ENCODE measurements around the gene ADAMTS17. TPM values are rescaled to one million over a fixed set of nuclear protein-coding genes. Genes with fewer than 3 reads are reported as not detected.

The ADAMTS17 gene
- total RNA-seq, 1 experiment from 2014 or later: 0.32 TPM

- no peak overlapping the region for H3K4me3 ChIP-seq
- H3K36me3 ChIP-seq: no peaks in the 10 kb centered on the region
- no peaks in the 10 kb centered on the region for H3K4me1 ChIP-seq (replicated peaks)
- H3K27ac ChIP-seq: no peak overlapping the region
- H3K9me3 ChIP-seq (replicated peaks): no peaks in the 10 kb centered on the region
- H3K27me3 ChIP-seq (replicated peaks): no peaks in the 10 kb centered on the region; the same call in 1 of the 2 replicates
- DNase-seq (ENCODE audit: low read depth in 1 of 2, low spot score in 2 of 2): no peak
Measured at GRCh38 chr15:100234158-100235029, 107.4 kb downstream of the ADAMTS17 start.

- Histone ChIP-seq H3K27me3 (replicated peaks) (no peaks in the 10 kb centered on the region), H3K4me3 (no peak overlapping the region), H3K9me3 (replicated peaks) (no peaks in the 10 kb centered on the region), H3K4me1 (replicated peaks) (no peaks in the 10 kb centered on the region), H3K27ac (no peak overlapping the region), H3K36me3 (no peaks in the 10 kb centered on the region)
- no peak for DNase-seq (ENCODE audit: low read depth in 1 of 2, low spot score in 2 of 2)
Measured at GRCh38 chr15:100230784-100231183, 111.0 kb downstream of the ADAMTS17 start.

GRCh38 chr15:100229181-100230163, 112.3 kb downstream of the ADAMTS17 start:
- Histone ChIP-seq H3K36me3 (no peaks in the 10 kb centered on the region), H3K4me1 (replicated peaks) (no peaks in the 10 kb centered on the region), H3K27ac (no peak overlapping the region), H3K27me3 (replicated peaks) (no peaks in the 10 kb centered on the region), H3K9me3 (replicated peaks) (no peaks in the 10 kb centered on the region), H3K4me3 (no peak overlapping the region)
- no peak for DNase-seq (ENCODE audit: low read depth in 1 of 2, low spot score in 2 of 2)

GRCh38 chr15:100227781-100228180, 114.0 kb downstream of the ADAMTS17 start:
- no peaks in the 10 kb centered on the region for H3K9me3 ChIP-seq (replicated peaks)
- no peaks in the 10 kb centered on the region for H3K4me1 ChIP-seq (replicated peaks)
- H3K27me3 ChIP-seq (replicated peaks): no peaks in the 10 kb centered on the region
- no peak overlapping the region for H3K4me3 ChIP-seq
- no peak overlapping the region for H3K27ac ChIP-seq
- DNase-seq (ENCODE audit: low read depth in 1 of 2, low spot score in 2 of 2): no peak
- H3K36me3 ChIP-seq: no peaks in the 10 kb centered on the region

GRCh38 chr15:100226107-100226506, 115.7 kb downstream of the ADAMTS17 start:
- Histone ChIP-seq H3K4me3 (no peak overlapping the region), H3K27ac (no peak overlapping the region), H3K4me1 (replicated peaks) (no peaks in the 10 kb centered on the region), H3K36me3 (no peaks in the 10 kb centered on the region), H3K27me3 (replicated peaks) (no peaks in the 10 kb centered on the region; the same call in 1 of the 2 replicates), H3K9me3 (replicated peaks) (no peaks in the 10 kb centered on the region)
- DNase-seq (ENCODE audit: low read depth in 1 of 2, low spot score in 2 of 2): no peak

- no peak for DNase-seq (ENCODE audit: low read depth in 1 of 2, low spot score in 2 of 2)
- no peak overlapping the region for H3K4me3 ChIP-seq
Measured at GRCh38 chr15:100224206-100225185, 117.3 kb downstream of the ADAMTS17 start.

GRCh38 chr15:100222349-100222715, 119.4 kb downstream of the ADAMTS17 start:
- no peaks in the 10 kb centered on the region for H3K4me1 ChIP-seq (replicated peaks)
- H3K4me3 ChIP-seq: no peak overlapping the region
- no peak for DNase-seq (ENCODE audit: low read depth in 1 of 2, low spot score in 2 of 2)
- peaks cover 4% of the 10 kb centered on the region; the same call in 1 of the 2 replicates for H3K27me3 ChIP-seq (replicated peaks)
- no peak overlapping the region for H3K27ac ChIP-seq
- no peaks in the 10 kb centered on the region for H3K9me3 ChIP-seq (replicated peaks)
- no peaks in the 10 kb centered on the region for H3K36me3 ChIP-seq

More at GRCh38 chr15:100224206-100225185, 117.3 kb downstream of the ADAMTS17 start:
- H3K9me3 ChIP-seq (replicated peaks): no peaks in the 10 kb centered on the region
- no peaks in the 10 kb centered on the region; the same call in 1 of the 2 replicates for H3K27me3 ChIP-seq (replicated peaks)
- H3K27ac ChIP-seq: no peak overlapping the region
- no peaks in the 10 kb centered on the region for H3K36me3 ChIP-seq
- H3K4me1 ChIP-seq (replicated peaks): no peaks in the 10 kb centered on the region

- H3K4me1 ChIP-seq (replicated peaks): no peaks in the 10 kb centered on the region
- no peak overlapping the region for H3K27ac ChIP-seq
- DNase-seq (ENCODE audit: low read depth in 1 of 2, low spot score in 2 of 2): no peak
- no peak overlapping the region for H3K4me3 ChIP-seq
- H3K27me3 ChIP-seq (replicated peaks): peaks cover 4% of the 10 kb centered on the region; the same call in 1 of the 2 replicates
- no peaks in the 10 kb centered on the region for H3K36me3 ChIP-seq
- no peaks in the 10 kb centered on the region for H3K9me3 ChIP-seq (replicated peaks)
Measured at GRCh38 chr15:100221471-100222348, 120.1 kb downstream of the ADAMTS17 start.

GRCh38 chr15:100220058-100220768, 121.6 kb downstream of the ADAMTS17 start:
- Histone ChIP-seq H3K36me3 (no peaks in the 10 kb centered on the region), H3K9me3 (replicated peaks) (no peaks in the 10 kb centered on the region), H3K27me3 (replicated peaks) (peaks cover 4% of the 10 kb centered on the region; the same call in 1 of the 2 replicates), H3K4me3 (no peak overlapping the region), H3K4me1 (replicated peaks) (no peaks in the 10 kb centered on the region), H3K27ac (no peak overlapping the region)
- DNase-seq (ENCODE audit: low read depth in 1 of 2, low spot score in 2 of 2): no peak

GRCh38 chr15:100218434-100218833, 123.3 kb downstream of the ADAMTS17 start:
- no peaks in the 10 kb centered on the region for H3K36me3 ChIP-seq
- peaks cover 4% of the 10 kb centered on the region; the same call in 1 of the 2 replicates for H3K27me3 ChIP-seq (replicated peaks)
- no peak overlapping the region for H3K4me3 ChIP-seq
- H3K4me1 ChIP-seq (replicated peaks): no peaks in the 10 kb centered on the region
- no peak overlapping the region for H3K27ac ChIP-seq
- DNase-seq (ENCODE audit: low read depth in 1 of 2, low spot score in 2 of 2): no peak
- no peaks in the 10 kb centered on the region for H3K9me3 ChIP-seq (replicated peaks)

- Histone ChIP-seq H3K36me3 (no peaks in the 10 kb centered on the region), H3K9me3 (replicated peaks) (no peaks in the 10 kb centered on the region), H3K4me1 (replicated peaks) (no peaks in the 10 kb centered on the region), H3K4me3 (no peak overlapping the region), H3K27me3 (replicated peaks) (peaks cover 4% of the 10 kb centered on the region; the same call in 1 of the 2 replicates), H3K27ac (no peak overlapping the region)
- no peak for DNase-seq (ENCODE audit: low read depth in 1 of 2, low spot score in 2 of 2)
Measured at GRCh38 chr15:100216182-100216581, 125.6 kb downstream of the ADAMTS17 start.

- H3K4me3 ChIP-seq: no peak overlapping the region
- no peak for DNase-seq (ENCODE audit: low read depth in 1 of 2, low spot score in 2 of 2)
Measured at GRCh38 chr15:100215843-100216169, 126.0 kb downstream of the ADAMTS17 start.

More at GRCh38 chr15:100215843-100216169, 126.0 kb downstream of the ADAMTS17 start:
- peaks cover 4% of the 10 kb centered on the region; the same call in 1 of the 2 replicates for H3K27me3 ChIP-seq (replicated peaks)
- H3K27ac ChIP-seq: no peak overlapping the region
- no peaks in the 10 kb centered on the region for H3K4me1 ChIP-seq (replicated peaks)
- no peaks in the 10 kb centered on the region for H3K36me3 ChIP-seq
- no peaks in the 10 kb centered on the region for H3K9me3 ChIP-seq (replicated peaks)
